IMR-90 (cell line): ENCODE results near the gene ADARB2.

ENCODE experiments used
- BHLHE40 ChIP-seq: fragments of 150-350 bp; IDR thresholded peaks from 2 replicates; pipeline ENCODE4 v1.6.1; 2016; ENCODE audit warnings: mild to moderate bottlenecking, low read depth, low read length
- CEBPB ChIP-seq: IDR thresholded peaks from 2 replicates; pipeline ENCODE4 v1.6.1; 2012; ENCODE audit warnings: low read depth, low read length, improper control_type of control experiment
- CHD1 ChIP-seq: IDR thresholded peaks from 2 replicates; pipeline ENCODE4 v1.6.1; 2012; ENCODE audit warnings: low read depth, low read length, improper control_type of control experiment
- MAFK ChIP-seq: IDR thresholded peaks from 2 replicates; pipeline ENCODE4 v1.6.1; 2012; ENCODE audit warnings: low read depth, low read length, improper control_type of control experiment
- MAZ ChIP-seq: IDR thresholded peaks from 2 replicates; pipeline ENCODE4 v1.6.1; 2012; ENCODE audit warnings: low read depth, mild to moderate bottlenecking, low read length, improper control_type of control experiment, moderate library complexity, borderline replicate concordance
- MXI1 ChIP-seq: IDR thresholded peaks from 2 replicates; pipeline ENCODE4 v1.6.1; 2012; ENCODE audit warnings: low read depth, mild to moderate bottlenecking, low read length, moderate library complexity, borderline replicate concordance
- POLR2A ChIP-seq: IDR thresholded peaks from 2 replicates; pipeline ENCODE4 v1.6.1; 2012; ENCODE audit warnings: mild to moderate bottlenecking, low read depth, low read length
- RAD21 ChIP-seq: IDR thresholded peaks from 2 replicates; pipeline ENCODE4 v1.6.1; 2012; ENCODE audit warnings: low read length, improper control_type of control experiment
- RCOR1 ChIP-seq: IDR thresholded peaks from 2 replicates; pipeline ENCODE4 v1.6.1; 2012; ENCODE audit warnings: mild to moderate bottlenecking, low read length, improper control_type of control experiment; ENCODE audit not compliant: insufficient replicate concordance
- RFX5 ChIP-seq: IDR thresholded peaks from 2 replicates; pipeline ENCODE4 v1.8.0; 2012; ENCODE audit warnings: low read depth, mild to moderate bottlenecking, low read length, moderate library complexity
- SMC3 ChIP-seq: fragments of 150-350 bp; IDR thresholded peaks from 2 replicates; pipeline ENCODE4 v1.6.1; 2016; ENCODE audit warnings: low read depth, mild to moderate bottlenecking, antibody characterized with exemption, low read length, moderate library complexity
- TF ChIP-seq, protein P1 (sequence below): conservative IDR thresholded peaks from 2 replicates; pipeline ENCODE4 v1.5.1; 2012; ENCODE audit warnings: mild to moderate bottlenecking, low read depth, low read length, improper control_type of control experiment
- TF ChIP-seq, protein P2 (sequence below): fragments of 150-350 bp; IDR thresholded peaks from 2 replicates; pipeline ENCODE4 v1.6.1; 2016; ENCODE audit warnings: low read depth, mild to moderate bottlenecking, low read length, moderate library complexity, borderline replicate concordance
- TF ChIP-seq, protein P3 (sequence below): fragments of 150-350 bp; IDR thresholded peaks from 2 replicates; pipeline ENCODE4 v1.6.1; 2017; ENCODE audit warnings: mild to moderate bottlenecking, antibody characterized with exemption, low read length, low read depth

DNA sequence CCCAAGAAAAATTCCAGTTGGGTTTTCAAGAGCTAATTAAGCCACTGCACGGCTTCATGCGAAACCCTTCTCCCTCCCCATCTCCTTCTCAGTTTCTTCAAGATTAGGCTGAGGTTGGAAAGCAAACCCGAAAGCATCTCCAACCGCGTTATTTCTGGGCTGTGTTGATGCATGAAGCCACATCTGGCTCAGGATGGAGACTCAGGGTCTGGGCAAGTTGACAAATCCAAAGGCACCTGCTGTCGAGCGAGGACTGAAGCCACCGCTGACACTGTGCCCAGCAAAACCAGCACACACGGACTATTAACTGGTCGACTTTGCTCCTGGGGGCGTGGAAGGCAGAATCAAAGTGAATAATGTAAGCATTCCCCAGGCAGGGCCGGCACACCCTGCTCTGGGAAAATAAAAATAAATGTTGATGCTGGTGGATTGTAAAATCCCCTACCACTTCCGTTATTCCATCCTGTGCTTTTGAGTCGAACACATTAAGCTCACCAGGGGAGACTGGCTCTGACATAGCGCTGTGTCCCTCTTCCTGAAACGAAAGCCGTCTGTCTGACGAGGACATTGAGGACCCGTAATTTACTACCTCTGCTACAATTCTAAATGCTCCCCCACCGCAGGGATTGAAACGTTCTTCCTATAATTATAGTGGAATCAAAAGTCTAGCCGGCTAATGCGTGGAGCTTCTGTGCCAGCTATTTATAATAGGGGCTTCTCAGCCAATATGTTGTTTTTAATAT, 269.8 kb downstream of the ADARB2 start:
- no peak for TF ChIP-seq POLR2A
- TF ChIP-seq, protein P1, sequence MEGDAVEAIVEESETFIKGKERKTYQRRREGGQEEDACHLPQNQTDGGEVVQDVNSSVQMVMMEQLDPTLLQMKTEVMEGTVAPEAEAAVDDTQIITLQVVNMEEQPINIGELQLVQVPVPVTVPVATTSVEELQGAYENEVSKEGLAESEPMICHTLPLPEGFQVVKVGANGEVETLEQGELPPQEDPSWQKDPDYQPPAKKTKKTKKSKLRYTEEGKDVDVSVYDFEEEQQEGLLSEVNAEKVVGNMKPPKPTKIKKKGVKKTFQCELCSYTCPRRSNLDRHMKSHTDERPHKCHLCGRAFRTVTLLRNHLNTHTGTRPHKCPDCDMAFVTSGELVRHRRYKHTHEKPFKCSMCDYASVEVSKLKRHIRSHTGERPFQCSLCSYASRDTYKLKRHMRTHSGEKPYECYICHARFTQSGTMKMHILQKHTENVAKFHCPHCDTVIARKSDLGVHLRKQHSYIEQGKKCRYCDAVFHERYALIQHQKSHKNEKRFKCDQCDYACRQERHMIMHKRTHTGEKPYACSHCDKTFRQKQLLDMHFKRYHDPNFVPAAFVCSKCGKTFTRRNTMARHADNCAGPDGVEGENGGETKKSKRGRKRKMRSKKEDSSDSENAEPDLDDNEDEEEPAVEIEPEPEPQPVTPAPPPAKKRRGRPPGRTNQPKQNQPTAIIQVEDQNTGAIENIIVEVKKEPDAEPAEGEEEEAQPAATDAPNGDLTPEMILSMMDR, result no peak
- TF ChIP-seq CHD1, result no peak
- TF ChIP-seq, protein P2, sequence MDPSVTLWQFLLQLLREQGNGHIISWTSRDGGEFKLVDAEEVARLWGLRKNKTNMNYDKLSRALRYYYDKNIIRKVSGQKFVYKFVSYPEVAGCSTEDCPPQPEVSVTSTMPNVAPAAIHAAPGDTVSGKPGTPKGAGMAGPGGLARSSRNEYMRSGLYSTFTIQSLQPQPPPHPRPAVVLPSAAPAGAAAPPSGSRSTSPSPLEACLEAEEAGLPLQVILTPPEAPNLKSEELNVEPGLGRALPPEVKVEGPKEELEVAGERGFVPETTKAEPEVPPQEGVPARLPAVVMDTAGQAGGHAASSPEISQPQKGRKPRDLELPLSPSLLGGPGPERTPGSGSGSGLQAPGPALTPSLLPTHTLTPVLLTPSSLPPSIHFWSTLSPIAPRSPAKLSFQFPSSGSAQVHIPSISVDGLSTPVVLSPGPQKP, result no peak
- TF ChIP-seq MXI1, result no peak
- TF ChIP-seq RCOR1, result no peak
- no peak for TF ChIP-seq RFX5
- no peak for TF ChIP-seq CEBPB
- no peak for TF ChIP-seq RAD21
- TF ChIP-seq MAFK, result no peak
- no peak for TF ChIP-seq SMC3
- TF ChIP-seq MAZ, result no peak
- TF ChIP-seq, protein P3, sequence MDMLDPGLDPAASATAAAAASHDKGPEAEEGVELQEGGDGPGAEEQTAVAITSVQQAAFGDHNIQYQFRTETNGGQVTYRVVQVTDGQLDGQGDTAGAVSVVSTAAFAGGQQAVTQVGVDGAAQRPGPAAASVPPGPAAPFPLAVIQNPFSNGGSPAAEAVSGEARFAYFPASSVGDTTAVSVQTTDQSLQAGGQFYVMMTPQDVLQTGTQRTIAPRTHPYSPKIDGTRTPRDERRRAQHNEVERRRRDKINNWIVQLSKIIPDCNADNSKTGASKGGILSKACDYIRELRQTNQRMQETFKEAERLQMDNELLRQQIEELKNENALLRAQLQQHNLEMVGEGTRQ, result no peak
- no peak for TF ChIP-seq BHLHE40
